HG02885 (cell line): ENCODE results near the gene ATP5PD.

Experiments
- ATAC-seq: cut with Tn5 transposase; IDR thresholded peaks from one replicate; pipeline ENCODE4 v1.9.1; 2021; ENCODE audit warnings: mild to moderate bottlenecking; ENCODE audit not compliant: unreplicated experiment, poor library complexity

The ATP5PD gene

GRCh38 chr17:75046407-75047289 is at the start of gene ATP5PD, which contains the start of gene KCTD2:
Gene ATP5PD, minus strand, starts transcription at chr17:75046969. Its CDS starts 4,319 bp downstream, at chr17:75042650.
Gene KCTD2, plus strand, starts transcription at chr17:75047225. Its CDS starts 26 bp downstream, at chr17:75047251.
- peak; percentile 94 for ATAC-seq

- ATAC-seq: no peak
These were observed 49.4 kb upstream of the ATP5PD start for GRCh38 chr17:75096082-75096625.

- no peak for ATAC-seq
These were observed 48.2 kb upstream of the ATP5PD start for GRCh38 chr17:75094871-75095399.

- ATAC-seq: no peak
These were observed 46.9 kb upstream of the ATP5PD start for GRCh38 chr17:75093548-75094158.

GRCh38 chr17:75091855-75092327 is 45.1 kb upstream of the ATP5PD start:
- ATAC-seq: no peak

GRCh38 chr17:75090871-75091854 is 44.4 kb upstream of the ATP5PD start:
- no peak for ATAC-seq

GRCh38 chr17:75088465-75089417 is 42.0 kb upstream of the ATP5PD start:
- no peak for ATAC-seq

GRCh38 chr17:75087558-75088453 is 41.0 kb upstream of the ATP5PD start, which contains the start of gene SLC16A5:
Gene SLC16A5, plus strand, starts transcription at chr17:75087954. Its CDS starts 5,683 bp downstream, at chr17:75093637.
- peak; percentile 51 for ATAC-seq

GRCh38 chr17:75087182-75087557 is 40.4 kb upstream of the ATP5PD start:
- ATAC-seq: no peak

GRCh38 chr17:75086496-75087181 is 39.9 kb upstream of the ATP5PD start:
- no peak for ATAC-seq

- no peak for ATAC-seq
These were observed 37.4 kb upstream of the ATP5PD start for GRCh38 chr17:75084039-75084660.

GRCh38 chr17:75082683-75083082 is 35.9 kb upstream of the ATP5PD start:
- no peak for ATAC-seq

- no peak for ATAC-seq
These were observed 35.1 kb upstream of the ATP5PD start for GRCh38 chr17:75081611-75082540.

GRCh38 chr17:75079023-75079373 is 32.2 kb upstream of the ATP5PD start:
- ATAC-seq: no peak

GRCh38 chr17:75078284-75079022 is 31.7 kb upstream of the ATP5PD start:
- ATAC-seq: peak; percentile 7
